GM19238 (cell line): Measurements from ENCODE around the gene MMD2.
"Not testable (repeated sequence)": the region's sequence is repeated elsewhere in the genome, so short reads cannot be mapped to it uniquely, and the experiment has no call there.

Source experiments
- DNase-seq: peaks from one replicate; pipeline ENCODE4 v3.0.0; 2011; ENCODE audit warnings: low spot score; ENCODE audit not compliant: insufficient read length

The MMD2 gene

GRCh38 chr7:4894482-4894881, 64.5 kb downstream of the MMD2 start:
- no peak for DNase-seq

- no peak for DNase-seq
Measured at GRCh38 chr7:4893929-4894475, 65.0 kb downstream of the MMD2 start.

GRCh38 chr7:4893188-4893587, 65.8 kb downstream of the MMD2 start:
- not testable (repeated sequence) for DNase-seq

- not testable (repeated sequence) for DNase-seq
Measured at GRCh38 chr7:4891522-4891921, 67.5 kb downstream of the MMD2 start.

- no peak for DNase-seq
Measured at GRCh38 chr7:4889682-4890081, 69.3 kb downstream of the MMD2 start.

- DNase-seq: no peak
Measured at GRCh38 chr7:4888161-4888560, 70.8 kb downstream of the MMD2 start.

- DNase-seq: no peak
Measured at GRCh38 chr7:4886671-4887070, 72.3 kb downstream of the MMD2 start.

- no peak for DNase-seq
Measured at GRCh38 chr7:4885317-4885807, 73.6 kb downstream of the MMD2 start.

- no peak for DNase-seq
Measured at GRCh38 chr7:4884164-4884563, 74.8 kb downstream of the MMD2 start.

- peak; percentile 67 for DNase-seq
Measured at GRCh38 chr7:4883372-4884144, 75.4 kb downstream of the MMD2 start, which contains the start of gene RADIL. TSS of gene RADIL (minus strand) at chr7:4883716. CDS start at chr7:4878139, 5,577 bp downstream.

- DNase-seq: no peak
Measured at GRCh38 chr7:4883033-4883371, 76.0 kb downstream of the MMD2 start.

- DNase-seq: no peak
Measured at GRCh38 chr7:4882169-4883032, 76.6 kb downstream of the MMD2 start.

- DNase-seq: no peak
Measured at GRCh38 chr7:4880218-4880617, 78.8 kb downstream of the MMD2 start.

GRCh38 chr7:4879396-4880081, 79.4 kb downstream of the MMD2 start:
- no peak for DNase-seq

GRCh38 chr7:4878336-4879335, 80.4 kb downstream of the MMD2 start:
- no peak for DNase-seq

GRCh38 chr7:4876586-4876985, 82.4 kb downstream of the MMD2 start:
- DNase-seq: no peak

GRCh38 chr7:4875391-4875790, 83.6 kb downstream of the MMD2 start:
- DNase-seq: no peak

- DNase-seq: no peak
Measured at GRCh38 chr7:4873071-4873944, 85.7 kb downstream of the MMD2 start.

GRCh38 chr7:4871930-4872675, 86.9 kb downstream of the MMD2 start:
- DNase-seq: no peak
